Measurements from ENCODE around the gene GPATCH2L. TPM values are rescaled to one million over a fixed set of nuclear protein-coding genes. Genes with fewer than 3 reads are reported as not detected.

GPATCH2L gene
- polyA plus RNA-seq (2013, experiment 1 of 2; ENCODE audit: insufficient read length), result 16.9 TPM
- polyA plus RNA-seq (2013, experiment 2 of 2; ENCODE audit: insufficient read length), result 15.1 TPM

DNA sequence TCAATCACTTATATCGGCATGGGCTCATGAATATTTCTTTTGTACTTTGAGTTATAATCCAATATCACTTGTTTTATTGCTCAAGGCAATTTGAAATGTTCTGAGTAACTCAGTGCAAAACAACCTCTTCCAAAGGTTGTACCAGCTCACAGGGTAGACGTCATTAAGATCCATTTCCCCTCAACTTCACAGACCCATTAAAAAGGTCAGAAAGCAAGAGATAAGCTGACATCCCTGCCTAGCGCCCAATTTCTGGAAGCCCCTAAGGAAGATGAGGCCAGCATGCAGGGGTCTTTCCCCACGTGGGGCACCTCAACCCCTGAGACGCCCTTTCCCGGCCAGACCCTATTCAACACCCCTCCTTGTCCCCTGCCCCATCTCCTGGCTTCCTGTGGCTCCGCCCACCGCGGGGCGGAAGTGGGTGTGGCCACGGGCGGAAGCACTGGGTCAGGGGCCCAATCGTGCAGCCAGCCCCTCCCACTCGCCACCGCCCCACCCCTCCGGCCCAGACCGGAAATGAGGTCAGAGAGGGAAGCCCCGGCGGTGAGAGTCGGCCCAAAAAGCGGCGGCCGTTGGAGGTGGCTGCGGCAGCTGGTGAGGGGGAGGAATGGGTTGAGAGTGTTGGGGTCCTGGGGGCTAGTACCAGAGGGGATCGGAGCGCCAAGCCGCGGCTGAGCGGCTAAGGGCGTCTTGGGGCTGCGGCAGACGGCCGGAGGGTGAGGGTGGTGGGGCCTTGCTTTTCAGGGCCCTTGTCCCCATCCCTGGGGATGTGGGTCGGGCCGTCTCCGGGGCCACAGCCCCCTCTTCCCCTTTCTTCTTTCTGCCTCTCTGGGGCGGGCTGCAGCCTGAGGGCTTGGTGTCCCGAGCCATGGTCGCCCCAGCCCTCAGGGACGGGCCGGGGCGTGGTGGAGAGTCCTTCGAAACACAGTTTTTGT, at the start of gene GPATCH2L:
Gene GPATCH2L (plus strand): TSS at position 525 of the 935 bp plus-strand sequence. CDS start 2,442 bp downstream, outside the sequence.
- DNase-seq, result peak; percentile 91

DNA sequence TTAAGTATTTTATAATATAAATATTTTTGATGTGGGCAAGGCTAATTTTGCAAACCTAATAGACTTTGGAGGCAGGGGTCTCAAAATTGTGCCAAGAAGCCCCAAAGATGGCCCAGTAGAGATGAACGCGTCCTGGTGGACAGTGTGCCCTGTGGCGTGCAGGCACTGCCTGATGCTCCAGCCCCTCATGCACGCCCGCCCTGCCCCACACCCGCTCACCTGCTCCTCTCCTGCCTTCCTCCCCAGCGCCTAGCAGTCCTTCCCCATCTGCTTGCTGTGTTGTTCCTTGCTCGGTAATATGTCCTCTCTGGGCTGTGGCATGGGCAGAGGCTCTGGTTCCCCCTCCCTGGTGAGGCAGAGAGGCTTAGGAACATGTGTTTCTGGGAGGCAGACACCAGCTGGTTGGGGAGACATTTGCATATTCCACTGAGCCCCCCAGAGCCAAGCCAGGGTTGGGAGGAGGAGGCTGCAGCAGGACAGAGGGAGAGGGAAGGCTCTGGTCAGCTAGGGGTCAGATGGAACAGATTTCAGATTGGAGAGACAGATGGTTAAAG, 46.8 kb upstream of the GPATCH2L start:
- DNase-seq, result no peak

DNA sequence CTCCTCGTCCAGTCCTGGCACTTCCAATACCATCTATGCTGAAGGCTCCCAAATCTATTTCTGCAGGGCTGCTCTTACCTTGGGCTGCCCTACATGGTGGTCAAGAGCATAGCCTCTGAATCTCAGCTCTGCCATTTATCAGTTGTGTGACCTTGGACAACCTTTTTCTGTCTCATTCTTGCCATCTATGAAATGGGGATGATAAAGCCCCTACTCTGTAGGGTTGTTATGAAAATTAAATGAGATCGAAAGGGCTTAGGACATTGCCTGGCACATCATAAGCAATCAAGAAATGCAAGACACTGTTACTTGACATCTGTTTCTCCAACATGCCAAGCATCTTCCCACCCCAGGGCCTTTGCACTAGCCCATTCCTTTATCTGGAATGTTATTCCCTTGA, 45.5 kb upstream of the GPATCH2L start:
- DNase-seq, result no peak

DNA sequence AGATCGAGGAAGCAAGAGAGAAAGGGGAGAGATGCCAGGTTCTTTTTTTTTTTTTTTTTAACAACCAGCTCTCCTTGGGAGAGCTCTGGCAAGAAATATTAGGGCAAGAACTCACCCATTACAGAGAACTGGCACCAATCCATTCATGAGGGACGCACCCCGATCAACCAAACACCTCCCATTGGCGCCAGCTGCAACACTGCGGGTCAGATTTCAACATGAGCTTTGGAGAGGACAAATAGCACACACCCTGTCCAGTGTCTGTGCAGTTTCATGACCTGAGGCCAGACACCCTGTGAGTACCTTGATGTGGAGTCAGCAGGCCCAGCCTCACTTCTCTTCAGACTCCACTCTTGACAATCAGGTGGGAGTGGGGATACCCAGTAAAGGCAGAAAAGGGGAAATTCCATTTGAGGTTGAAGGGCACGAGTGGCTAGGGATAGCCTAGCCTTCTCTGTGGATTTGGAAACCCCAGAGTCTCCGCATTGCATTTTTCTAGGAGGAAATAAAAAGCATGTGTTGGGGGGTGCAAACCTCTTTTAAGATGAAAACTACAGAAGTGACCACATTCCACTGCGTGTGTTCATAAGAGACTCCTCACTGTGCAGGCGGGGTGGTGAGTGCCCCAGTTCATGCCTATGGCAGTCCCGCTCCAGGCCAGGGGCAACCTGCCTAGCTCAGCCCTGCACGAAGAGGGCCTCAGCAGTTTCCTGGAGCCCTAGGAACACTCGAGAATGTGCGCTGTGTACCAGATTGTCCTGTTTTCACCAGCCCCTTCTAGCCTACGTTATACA, 42.4 kb upstream of the GPATCH2L start:
- DNase-seq, result no peak

DNA sequence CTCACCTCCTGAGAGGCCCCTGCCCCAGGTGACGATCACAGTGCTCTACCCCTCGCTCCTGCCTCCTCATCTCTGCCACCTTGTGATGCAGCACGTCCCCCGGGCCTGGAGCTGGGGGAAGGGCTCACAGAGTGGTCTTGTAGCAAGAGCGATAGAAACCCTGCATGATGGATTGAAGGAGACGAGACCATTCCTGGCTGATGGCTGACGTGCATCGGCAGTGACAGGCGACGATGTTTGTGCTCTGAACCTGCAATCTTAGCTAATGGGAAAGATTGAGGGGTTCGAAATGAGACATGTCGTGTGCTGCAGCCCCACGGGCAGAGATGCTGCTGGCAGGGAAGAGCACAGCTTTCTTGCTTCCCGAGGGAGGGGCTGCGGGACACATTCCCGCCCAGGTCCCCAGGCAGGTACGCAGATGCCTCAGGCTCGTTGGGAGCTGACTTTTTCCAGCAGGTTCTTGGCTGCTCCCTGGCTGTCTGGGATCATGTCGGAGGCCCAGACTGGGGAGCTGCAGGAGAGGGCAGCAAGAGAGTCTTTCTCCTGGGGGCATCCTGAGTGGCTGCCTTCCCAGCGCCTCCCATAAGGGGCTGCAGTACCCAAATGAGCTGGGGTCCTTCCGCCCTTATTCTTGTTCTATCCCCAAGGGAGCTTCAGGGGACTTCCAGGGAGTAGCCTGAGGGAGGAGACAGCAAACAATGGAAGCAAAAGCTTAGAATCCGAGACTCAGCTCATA, 38.7 kb upstream of the GPATCH2L start:
- DNase-seq, result no peak

DNA sequence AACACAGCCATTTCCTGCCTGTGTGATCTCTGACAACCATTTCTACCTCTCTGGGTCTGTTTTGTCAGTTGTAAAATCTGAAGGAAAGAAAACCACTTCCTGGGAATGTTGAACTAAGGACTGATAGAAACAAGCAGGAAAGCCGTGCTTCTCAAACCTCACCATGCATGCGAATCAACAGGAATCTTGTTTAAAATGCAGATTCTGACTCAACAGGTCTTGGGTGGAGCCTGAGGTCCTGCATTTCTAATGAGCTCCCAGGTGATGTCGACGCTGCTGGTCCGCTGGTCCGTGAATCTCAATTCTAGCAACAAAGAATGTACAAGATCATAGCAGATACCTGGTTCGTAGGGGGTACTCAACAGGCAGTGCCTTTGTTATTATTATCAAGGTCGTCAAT, 38.0 kb upstream of the GPATCH2L start:
- DNase-seq, result no peak

DNA sequence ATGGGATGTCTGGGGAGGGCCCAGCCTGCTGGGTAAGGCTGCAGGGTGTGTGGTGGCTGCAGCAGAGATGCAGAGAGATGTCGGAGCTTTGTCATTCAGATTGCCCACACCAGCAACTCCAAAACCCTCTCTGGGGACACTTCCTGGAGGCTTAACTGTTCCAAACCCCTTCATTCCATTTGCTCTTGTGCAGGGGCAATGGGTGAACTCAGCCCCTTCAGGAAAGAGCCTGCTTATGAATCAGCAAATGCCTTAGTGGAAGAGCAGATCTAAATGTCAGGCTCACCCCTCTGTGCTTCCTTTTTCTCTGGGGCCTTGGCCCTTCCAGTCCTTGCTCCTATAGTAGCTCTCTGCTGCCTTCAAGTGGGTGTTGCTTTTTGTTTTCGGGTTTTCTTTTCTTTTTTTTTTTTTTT, 36.7 kb upstream of the GPATCH2L start:
- no peak for DNase-seq

DNA sequence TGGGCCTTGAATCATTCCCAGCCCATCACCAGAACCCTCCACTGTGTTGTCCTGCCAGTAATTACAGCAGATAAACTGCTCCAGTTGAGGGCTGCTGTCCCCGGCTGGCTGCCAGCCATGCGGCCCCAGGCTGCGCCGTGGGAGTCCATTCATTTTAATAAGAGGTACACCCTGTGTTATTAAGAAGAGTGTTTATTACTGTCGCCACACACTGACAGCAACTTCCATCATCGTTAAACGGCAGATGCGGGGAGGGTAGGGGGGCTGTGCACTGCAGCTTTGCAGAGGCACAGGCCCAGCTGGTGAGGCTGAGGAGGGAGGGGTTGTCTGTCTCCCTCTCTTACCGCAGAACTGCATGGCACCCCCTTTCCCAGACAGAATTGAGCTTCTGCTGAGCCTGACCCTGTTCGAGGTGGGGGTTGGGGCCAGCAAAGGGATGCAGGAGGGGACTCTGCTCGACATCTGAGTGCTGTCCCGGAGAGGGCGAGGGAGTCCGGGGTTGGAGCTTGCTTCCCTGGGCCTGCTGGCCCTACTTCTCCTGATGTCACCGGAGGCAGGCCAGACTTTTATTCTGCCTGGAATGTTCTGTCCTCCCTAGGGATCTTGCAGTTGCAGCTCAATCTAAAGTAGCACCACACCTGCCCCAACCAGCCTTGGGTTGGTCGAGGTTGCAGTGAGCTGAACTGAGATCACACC, 33.8 kb upstream of the GPATCH2L start:
- DNase-seq, result no peak

DNA sequence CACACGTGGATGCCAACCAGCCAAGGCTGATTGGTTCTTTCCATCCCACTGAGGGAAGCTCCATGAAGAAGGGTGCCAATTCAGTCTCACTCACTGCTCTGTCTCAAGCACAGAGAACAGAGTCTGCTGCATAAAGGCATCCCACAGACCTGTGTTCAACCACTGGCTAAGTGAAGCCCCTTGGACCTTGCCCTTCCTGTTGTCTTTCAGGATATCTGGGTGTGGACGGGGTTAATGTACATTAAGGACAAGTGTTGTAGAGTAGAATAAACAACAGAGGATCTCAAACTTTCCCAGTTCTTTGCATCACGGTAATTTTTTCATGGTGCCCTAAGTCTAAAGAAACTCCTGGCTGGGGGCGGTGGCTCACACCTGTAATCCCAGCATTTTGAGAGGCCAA, 33.1 kb upstream of the GPATCH2L start:
- DNase-seq, result no peak

DNA sequence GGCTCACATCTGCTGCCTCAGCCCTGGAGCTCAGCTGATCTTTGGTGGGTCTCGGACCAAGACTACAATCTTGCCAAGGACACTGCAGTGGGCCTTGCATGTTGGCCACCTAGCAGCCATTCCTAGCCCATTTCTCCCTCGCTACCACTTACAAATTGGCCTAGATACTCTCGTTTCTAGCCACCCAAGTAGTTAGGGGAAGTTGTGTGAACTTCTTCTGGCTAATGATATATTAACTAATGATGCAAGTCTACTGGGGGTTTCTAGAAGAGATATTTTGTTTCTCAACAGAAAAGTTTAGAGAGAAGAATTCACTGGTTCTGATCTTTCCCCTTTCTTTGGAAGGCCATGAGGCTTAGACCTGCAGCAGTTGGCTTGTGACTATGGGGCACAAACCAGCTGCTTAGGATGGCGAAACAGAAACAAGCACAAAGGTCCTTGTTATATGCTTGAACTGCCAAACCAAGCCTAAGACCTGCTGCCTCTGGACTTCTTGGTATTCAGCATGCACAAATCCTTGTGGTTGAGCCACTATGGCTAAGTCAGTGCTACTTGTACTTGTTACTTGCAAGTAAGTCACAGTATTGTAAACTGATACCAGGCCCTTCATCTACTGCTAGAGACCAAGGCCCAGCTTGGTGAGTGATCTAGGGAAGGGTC, 30.5 kb upstream of the GPATCH2L start:
- DNase-seq, result no peak

DNA sequence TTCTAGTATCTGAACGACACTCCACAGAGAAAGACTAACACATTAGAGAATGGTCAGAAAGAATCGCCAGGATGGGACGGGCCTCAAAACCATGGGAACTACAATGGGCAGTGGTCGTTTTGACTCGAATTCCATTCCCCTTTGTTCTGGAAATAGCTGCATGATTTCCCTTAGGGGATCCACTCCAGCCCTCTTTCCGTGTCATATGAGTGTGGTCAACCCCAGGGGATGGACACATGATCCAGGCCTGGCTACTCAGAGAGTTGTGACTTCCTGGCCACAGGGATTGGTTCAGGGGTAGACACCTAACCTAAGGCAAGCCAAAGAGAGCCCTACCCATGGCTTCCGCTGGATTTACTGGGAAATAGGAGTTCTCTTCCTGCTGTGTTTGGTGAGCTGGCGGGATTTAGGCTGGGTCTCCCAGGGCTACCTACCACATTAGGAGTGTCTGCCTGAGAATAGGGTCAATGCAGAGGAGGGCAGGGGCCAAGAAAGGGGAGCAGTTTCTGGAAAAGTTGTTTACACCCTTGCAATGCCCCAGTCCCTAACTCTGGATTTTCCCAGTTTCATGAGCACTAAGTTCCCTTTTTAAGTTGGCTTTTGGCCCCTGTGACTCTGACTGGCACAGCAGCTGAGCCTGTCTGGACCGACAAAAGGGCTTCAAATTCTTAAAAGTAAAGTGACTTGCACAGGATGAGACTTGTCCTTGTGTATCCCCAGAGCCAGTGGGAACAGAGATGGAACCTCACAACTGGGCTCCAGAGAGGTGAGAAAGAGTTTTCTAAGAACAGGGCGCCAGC, 28.1 kb upstream of the GPATCH2L start:
- no peak for DNase-seq

DNA sequence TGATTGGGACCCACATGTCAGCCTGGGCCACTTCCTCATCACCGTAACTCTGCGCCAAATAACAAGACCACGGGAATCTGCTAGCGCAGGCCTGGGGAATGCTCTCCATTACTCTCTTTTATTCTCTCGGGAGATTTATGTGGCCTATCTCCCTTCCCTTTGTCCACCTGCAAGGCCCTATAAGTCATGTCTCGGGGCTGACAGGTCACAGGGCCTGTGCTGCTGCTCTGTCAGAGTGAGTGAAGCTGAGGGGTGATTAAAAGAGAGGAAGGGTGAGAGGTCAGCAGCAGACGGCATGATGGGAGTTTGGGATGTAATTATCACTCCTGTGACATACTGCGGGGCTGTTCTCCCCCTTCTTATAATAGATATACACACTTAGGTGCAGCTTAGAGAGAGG, 26.2 kb upstream of the GPATCH2L start:
- DNase-seq, result no peak

DNA sequence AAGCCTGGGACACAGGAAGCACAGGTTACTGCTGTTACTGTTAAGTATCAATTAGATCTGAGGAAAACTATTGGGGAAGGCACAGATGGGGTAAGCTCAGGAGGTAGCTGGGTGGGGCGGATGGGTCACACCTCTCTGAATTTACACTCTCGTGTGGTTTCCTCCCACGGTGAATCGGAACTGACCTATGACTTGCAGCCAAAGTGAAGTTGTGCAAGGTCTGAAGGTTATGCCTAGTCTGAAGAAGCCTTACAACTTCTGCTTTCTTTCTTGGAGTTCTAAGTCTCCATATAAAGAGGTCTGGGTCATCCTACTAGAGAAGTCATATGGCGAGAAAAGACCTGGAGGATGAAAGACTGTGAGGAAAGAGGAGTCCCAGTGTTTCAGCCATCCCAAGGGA, 25.6 kb upstream of the GPATCH2L start:
- no peak for DNase-seq

DNA sequence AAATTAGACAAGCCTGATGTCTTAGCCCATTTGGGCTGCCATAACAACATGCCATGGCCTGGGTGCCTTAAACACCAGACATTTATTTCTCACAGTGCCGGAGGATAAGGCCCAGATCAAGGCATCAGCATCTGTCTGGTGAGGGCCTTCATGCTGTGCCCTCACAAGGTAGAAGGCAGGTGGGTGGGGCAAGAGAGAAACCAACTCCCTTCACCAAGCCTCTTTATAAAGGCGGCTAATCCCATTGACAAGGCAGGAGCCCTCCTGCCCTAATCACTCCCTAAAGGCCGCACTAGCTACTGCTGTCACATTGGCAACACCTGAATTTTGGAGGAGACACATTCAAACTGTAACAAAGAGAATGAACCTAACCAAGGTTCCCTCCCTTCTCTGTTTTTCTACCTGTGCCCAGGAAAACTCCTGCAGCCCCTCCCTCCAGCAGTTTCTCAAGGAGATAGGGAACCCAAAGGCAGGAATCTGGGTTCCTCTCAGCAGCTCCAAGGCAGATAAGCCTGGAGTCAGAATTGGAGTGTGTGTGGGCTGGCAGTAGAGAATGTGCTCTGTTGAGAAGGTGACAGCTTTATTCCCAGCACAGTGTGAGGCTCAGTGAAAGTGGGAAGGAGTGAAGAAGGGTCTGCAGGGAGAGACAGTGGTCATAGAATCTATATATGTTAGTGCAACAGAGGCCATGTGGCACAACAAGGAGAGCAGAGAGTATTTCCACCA, 21.7 kb upstream of the GPATCH2L start:
- DNase-seq, result no peak

DNA sequence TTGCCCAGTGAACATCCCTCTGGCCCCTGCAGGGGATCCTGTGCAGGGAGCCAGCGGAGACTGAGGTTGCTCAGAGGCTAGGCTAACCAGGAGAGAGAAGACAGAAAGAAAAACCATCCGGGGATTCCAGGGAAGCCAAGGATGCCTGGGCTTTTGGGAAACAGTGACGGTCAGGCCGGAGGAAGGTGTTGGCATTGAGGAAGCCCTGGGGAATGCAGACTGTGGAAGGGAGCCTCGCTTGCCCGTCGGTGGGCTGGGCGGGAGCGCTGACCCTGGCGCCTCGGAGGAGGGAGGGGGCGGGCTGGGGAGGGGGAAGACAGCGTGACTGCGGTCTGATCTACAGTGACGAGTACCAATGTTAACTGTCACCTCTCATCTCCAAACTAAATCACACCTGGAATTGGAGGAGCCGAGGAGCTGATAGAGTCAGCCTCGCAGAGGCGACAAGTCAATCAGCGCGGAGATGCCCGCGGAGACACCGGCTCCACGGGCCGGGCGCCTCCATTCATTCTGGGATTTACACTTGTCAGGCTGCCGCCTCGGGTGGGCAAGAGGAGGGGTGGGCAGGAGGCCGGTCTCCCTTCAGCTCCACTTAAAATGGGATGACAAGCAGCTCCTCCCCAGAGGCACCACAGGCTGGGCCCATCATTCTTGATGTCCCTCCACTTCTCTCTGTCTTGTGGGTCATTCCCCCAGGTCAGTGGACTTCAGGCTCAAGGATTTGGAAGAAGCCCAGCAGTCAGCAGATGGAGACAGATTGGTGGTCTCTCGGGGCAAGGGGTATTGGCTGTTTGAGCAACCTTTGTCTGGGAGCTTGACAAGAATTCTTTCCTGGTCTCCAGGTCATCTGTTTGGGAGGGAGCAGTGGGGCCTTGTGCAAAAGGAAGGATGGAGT, 20.4 kb upstream of the GPATCH2L start:
- DNase-seq, result no peak

DNA sequence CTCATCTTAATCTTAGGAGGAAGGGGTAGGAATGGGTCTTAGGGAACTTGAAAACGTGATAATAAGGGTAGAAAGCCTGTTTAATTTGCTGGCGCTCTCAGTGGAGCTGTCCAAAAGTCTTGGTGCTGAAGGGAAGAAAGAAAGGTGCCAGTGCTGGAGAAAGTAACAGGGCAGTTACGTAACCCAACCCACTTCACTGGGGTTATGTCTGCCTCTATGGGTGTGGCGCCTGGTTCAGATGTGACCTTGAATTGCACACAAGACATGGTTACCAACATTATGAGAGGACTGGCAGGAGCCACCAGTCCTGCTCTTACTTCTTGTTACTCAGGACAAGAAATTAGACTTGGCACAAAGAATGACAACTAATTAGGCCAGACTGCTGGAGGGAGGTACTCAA, 18.6 kb upstream of the GPATCH2L start:
- DNase-seq, result peak; percentile 28

DNA sequence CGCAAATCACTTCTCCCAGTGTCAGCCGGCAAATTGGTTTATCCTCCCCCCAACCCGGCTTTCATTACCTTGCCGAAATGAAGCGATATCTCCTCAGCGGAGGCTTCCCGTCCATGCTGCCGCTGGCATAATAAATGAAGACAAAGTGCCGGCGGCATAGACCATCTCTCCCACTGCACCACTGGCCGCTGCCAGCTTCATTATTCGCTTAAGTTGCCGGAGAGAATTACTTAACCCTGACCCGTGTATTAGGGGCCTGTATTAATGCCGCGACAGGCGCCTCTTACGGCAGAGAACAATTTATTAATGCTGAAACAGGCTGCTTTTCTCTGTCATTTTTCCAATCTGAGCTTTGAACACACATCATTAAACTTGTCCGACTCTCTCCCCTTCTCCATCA, 17.5 kb upstream of the GPATCH2L start:
- no peak for DNase-seq

DNA sequence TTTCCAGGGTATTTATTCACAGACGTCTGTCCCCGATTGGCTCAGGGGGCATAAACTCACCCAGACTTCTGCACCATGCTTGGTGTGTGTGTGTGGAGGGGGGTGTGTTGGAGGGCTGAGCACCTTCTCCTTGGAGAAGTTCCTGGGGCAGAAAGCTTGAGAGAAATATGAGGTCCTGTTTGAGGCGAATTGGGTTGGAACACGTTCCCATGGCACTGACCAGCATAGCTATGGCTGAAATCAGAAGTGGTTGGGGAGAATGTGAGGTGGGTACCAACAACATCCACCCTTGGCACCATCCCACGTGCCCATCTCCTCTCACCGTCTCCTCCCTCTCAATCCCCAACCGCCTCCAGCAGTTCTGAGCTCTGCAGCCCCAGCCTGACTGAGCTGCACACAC, 16.0 kb upstream of the GPATCH2L start:
- DNase-seq, result no peak
